KMS-11 (cell line): ENCODE measurements around the gene KCNE3.

ENCODE experiments used
- H2AFZ ChIP-seq: fragments of 200-600 bp; sonication (generic); 2 replicates; pipeline ENCODE4 v1.6.1; 2016; ENCODE audit warnings: antibody characterized with exemption, mixed run types, low read depth
- H3K27ac ChIP-seq: fragments of 200-600 bp; sonication (generic); 2 replicates; pipeline ENCODE4 v1.6.1; 2016; ENCODE audit warnings: mild to moderate bottlenecking, mixed run types
- H3K27me3 ChIP-seq: fragments of 200-600 bp; sonication (generic); 2 replicates; pipeline ENCODE4 v1.6.1; 2017; ENCODE audit warnings: mild to moderate bottlenecking, low read depth, mixed run types, moderate library complexity; ENCODE audit not compliant: insufficient read depth
- H3K36me3 ChIP-seq: fragments of 200-600 bp; sonication (generic); 2 replicates; pipeline ENCODE4 v1.6.1; 2017; ENCODE audit warnings: mild to moderate bottlenecking, mixed run types; ENCODE audit not compliant: insufficient read depth
- H3K4me1 ChIP-seq: fragments of 200-600 bp; sonication (generic); 2 replicates; pipeline ENCODE4 v1.6.1; 2016; ENCODE audit warnings: mild to moderate bottlenecking, low read depth, mixed run types; ENCODE audit not compliant: poor library complexity, severe bottlenecking
- H3K4me2 ChIP-seq: fragments of 200-600 bp; sonication (generic); 2 replicates; pipeline ENCODE4 v1.7.0; 2016; ENCODE audit warnings: mild to moderate bottlenecking, mixed run types
- H3K4me3 ChIP-seq: fragments of 200-600 bp; sonication (generic); IDR thresholded peaks from 2 replicates; pipeline ENCODE4 v1.6.1; 2017; ENCODE audit warnings: low read depth, low read length, mixed read lengths; ENCODE audit not compliant: insufficient read depth
- H3K79me2 ChIP-seq: fragments of 200-600 bp; sonication (generic); 2 replicates; pipeline ENCODE4 v1.6.1; 2016; ENCODE audit warnings: low read depth, mixed run types; ENCODE audit not compliant: insufficient read depth
- H3K9ac ChIP-seq: fragments of 200-600 bp; sonication (generic); 2 replicates; pipeline ENCODE4 v1.6.1; 2016; ENCODE audit warnings: mild to moderate bottlenecking, mixed run types
- H4K20me1 ChIP-seq: fragments of 200-600 bp; sonication (generic); 2 replicates; pipeline ENCODE4 v1.6.1; 2016; ENCODE audit warnings: mild to moderate bottlenecking, mixed run types; ENCODE audit not compliant: insufficient read depth
- CTCF ChIP-seq: fragments of 200-600 bp; sonication (generic); conservative IDR thresholded peaks from 2 replicates; pipeline ENCODE4 v1.6.1; 2017; ENCODE audit warnings: low read depth, mild to moderate bottlenecking, antibody characterized with exemption, low read length, moderate library complexity, mixed read lengths

KCNE3 gene

DNA sequence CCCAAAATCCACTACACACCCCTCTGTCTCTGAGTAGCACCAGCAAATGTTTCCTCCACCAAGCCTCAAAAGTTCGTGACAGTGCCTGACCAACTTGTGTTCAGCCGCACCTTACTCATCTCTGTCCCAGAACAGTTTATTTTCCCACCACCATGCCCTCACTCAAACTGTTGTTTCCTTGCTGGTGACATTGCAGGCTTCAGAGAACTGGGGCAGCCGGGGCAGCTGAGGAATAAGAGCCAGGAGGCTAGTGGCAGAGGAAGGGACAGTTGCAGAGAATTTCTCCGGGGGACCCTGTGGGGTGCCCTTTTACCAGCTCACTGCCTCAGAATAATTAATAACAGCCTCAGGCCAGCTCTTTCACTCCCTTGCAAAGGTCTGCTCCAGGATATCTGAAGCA is 709 bp upstream of the KCNE3 start:
- H3K79me2 ChIP-seq: no peaks in the 10 kb centered on the region
- no peak overlapping the region for H2AFZ ChIP-seq
- H3K4me1 ChIP-seq: no peaks in the 10 kb centered on the region
- no peak overlapping the region for H3K4me2 ChIP-seq
- no peak overlapping the region for H3K27ac ChIP-seq
- H3K4me3 ChIP-seq: no peak overlapping the region
- H3K27me3 ChIP-seq: no peaks in the 10 kb centered on the region
- no peak overlapping the region for H3K9ac ChIP-seq
- no peaks in the 10 kb centered on the region for H3K36me3 ChIP-seq
- no peak for TF ChIP-seq CTCF
- H4K20me1 ChIP-seq: no peaks in the 10 kb centered on the region

DNA sequence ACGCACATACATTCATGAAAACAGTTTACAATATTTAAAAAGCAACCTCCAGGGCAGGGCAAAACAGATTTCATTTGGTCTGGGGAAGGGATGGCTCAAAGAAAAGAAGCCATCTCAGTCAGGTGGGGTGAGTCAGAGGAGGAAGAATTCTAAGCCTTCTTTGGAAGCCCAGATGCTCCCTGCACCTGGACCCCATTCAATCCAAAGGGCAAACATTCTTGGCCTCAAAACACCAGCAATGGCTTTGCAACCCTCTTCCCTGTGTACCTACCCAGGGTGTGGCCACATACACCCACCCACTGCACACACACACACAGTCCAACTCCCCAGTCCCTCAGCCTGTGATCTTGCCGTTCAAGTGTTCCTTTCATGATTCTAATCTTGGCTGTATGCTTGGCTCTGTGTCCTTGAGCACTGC is 2.0 kb downstream of the KCNE3 start:
- Histone ChIP-seq H4K20me1 (no peaks in the 10 kb centered on the region), H3K27me3 (no peaks in the 10 kb centered on the region), H2AFZ (no peak overlapping the region), H3K27ac (no peak overlapping the region), H3K36me3 (no peaks in the 10 kb centered on the region), H3K4me2 (no peak overlapping the region), H3K4me3 (no peak overlapping the region), H3K79me2 (no peaks in the 10 kb centered on the region), H3K4me1 (no peaks in the 10 kb centered on the region), H3K9ac (no peak overlapping the region)
- no peak for TF ChIP-seq CTCF

DNA sequence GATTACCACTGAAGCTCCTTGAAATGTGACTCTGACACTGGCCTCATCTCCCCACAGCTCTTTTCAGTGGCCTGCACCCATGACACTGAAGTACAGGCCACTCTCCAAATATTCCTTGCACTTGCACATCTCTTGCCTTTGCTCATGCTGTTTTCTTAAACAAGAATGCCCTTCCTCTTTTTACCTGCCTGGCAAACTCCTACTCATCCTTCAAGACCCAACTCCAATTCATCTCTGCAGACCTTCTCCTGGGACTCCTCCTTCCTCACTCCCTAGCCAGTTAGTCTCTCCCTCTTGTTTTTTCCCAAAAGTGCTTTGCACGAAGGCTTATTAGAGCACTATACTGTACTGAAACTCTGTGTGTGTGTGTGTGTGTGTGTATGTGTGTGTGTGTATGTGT is 2.6 kb downstream of the KCNE3 start:
- Histone ChIP-seq H3K27ac (no peak overlapping the region), H3K27me3 (no peaks in the 10 kb centered on the region), H4K20me1 (no peaks in the 10 kb centered on the region), H3K9ac (no peak overlapping the region), H3K4me1 (no peaks in the 10 kb centered on the region), H3K4me3 (no peak overlapping the region), H3K36me3 (no peaks in the 10 kb centered on the region), H3K4me2 (no peak overlapping the region), H3K79me2 (no peaks in the 10 kb centered on the region), H2AFZ (no peak overlapping the region)
- no peak for TF ChIP-seq CTCF

DNA sequence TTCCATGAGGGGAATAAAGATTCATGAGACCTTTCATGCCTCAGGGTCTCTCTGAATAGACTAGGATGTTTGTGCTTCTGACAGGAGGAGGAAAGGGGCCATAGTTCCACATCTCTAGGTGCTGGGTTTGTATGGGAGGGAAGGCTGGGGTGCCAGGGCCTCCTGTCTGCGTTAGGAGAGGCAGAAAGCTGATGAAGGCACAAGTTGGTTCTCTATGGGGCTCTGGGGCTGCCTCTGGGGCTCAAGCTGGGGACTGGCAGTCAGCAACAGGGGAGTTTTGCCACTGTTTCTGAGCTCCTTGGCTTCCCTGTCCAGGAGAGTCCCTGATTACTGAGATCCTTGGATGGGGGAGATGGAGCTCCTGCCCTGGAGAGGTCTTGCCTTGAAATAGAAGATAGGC is 4.1 kb downstream of the KCNE3 start:
- Histone ChIP-seq H4K20me1 (no peaks in the 10 kb centered on the region), H3K79me2 (no peaks in the 10 kb centered on the region), H3K9ac (no peak overlapping the region), H3K4me3 (no peak overlapping the region), H3K27me3 (no peaks in the 10 kb centered on the region), H2AFZ (no peak overlapping the region), H3K36me3 (no peaks in the 10 kb centered on the region), H3K27ac (no peak overlapping the region), H3K4me1 (no peaks in the 10 kb centered on the region), H3K4me2 (no peak overlapping the region)
- TF ChIP-seq CTCF: no peak

- H3K36me3 ChIP-seq: no peaks in the 10 kb centered on the region
- H3K4me2 ChIP-seq: no peak overlapping the region
- no peaks in the 10 kb centered on the region for H3K79me2 ChIP-seq
- no peaks in the 10 kb centered on the region for H3K4me1 ChIP-seq
- TF ChIP-seq CTCF: no peak
- no peak overlapping the region for H3K9ac ChIP-seq
- H3K4me3 ChIP-seq: no peak overlapping the region
- H3K27ac ChIP-seq: no peak overlapping the region
- no peaks in the 10 kb centered on the region for H4K20me1 ChIP-seq
- no peaks in the 10 kb centered on the region for H3K27me3 ChIP-seq
- no peak overlapping the region for H2AFZ ChIP-seq
Observed at GRCh38 chr11:74462631-74463030, 4.7 kb downstream of the KCNE3 start.
